Endothelial cell of umbilical vein (primary cell): ENCODE results near the gene PCSK6. TPM values are rescaled to one million over a fixed set of nuclear protein-coding genes. Genes with fewer than 3 reads are reported as not detected.

Experiments
- BruUV-seq: library from RNA; stranded (reverse); fragments of 400-500 nt; replicated peaks from 2 replicates; lab custom pipeline; 2021; lab: Mats Ljungman, UMichigan
- CTCF ChIA-PET: fragments of 300-600, 350-600 bp; sonication (Branson Sonifier 250); formaldehyde crosslinking; loops from one replicate; lab custom pipeline; 2021; ENCODE audit warnings: antibody characterized with exemption, inconsistent platforms; lab: Charles Lee
- POLR2A ChIA-PET: fragments of 300-600, 350-600 bp; sonication (Branson Sonifier 250); formaldehyde crosslinking; loops from one replicate; lab custom pipeline; 2021; ENCODE audit warnings: antibody characterized with exemption, inconsistent platforms; lab: Charles Lee
- DNase-seq: peaks from one replicate; pipeline ENCODE4 v3.0.0-alpha.2; 2011; ENCODE audit warnings: low read depth, low spot score
- FAIRE-seq: peaks from 2 replicates; lab custom pipeline; 2011; peaks lifted over from hg19 to GRCh38; lab: Jason Lieb, UNC
- H2AFZ ChIP-seq: 2 replicates; pipeline ENCODE4 v1.6.0; 2012; ENCODE audit warnings: low read depth, low read length, control low read depth, inconsistent platforms
- H3K27ac ChIP-seq: 2 replicates; pipeline ENCODE4 v1.5.1; 2011; ENCODE audit warnings: low read depth, mild to moderate bottlenecking, control low read depth, low read length, moderate library complexity; ENCODE audit not compliant: insufficient read depth
- H3K27me3 ChIP-seq, 2 experiments: 2 replicates each; pipeline versions ENCODE4 v1.6.0 to v1.6.1; 2011; ENCODE audit warnings: low read length in 2 of 2, mixed read lengths in 1 of 2; ENCODE audit not compliant: control insufficient read depth in 2 of 2, insufficient read depth in 2 of 2
- H3K36me3 ChIP-seq, 2 experiments: 2 replicates in 1 of 2; 3 replicates in 1 of 2; pipeline ENCODE4 v1.5.1; 2011; ENCODE audit warnings: low read length in 2 of 2, mild to moderate bottlenecking in 1 of 2, moderate library complexity in 1 of 2; ENCODE audit not compliant: control insufficient read depth in 2 of 2, insufficient read depth in 2 of 2; ENCODE audit errors: extremely low read depth in 1 of 2
- H3K4me1 ChIP-seq: 3 replicates; pipeline ENCODE4 v1.5.1; 2011; ENCODE audit warnings: mild to moderate bottlenecking, low read length; ENCODE audit not compliant: control insufficient read depth, insufficient read depth; ENCODE audit errors: extremely low read depth
- H3K4me2 ChIP-seq: 2 replicates; pipeline ENCODE4 v1.6.1; 2011; ENCODE audit warnings: low read length, control low read depth, mixed read lengths; ENCODE audit not compliant: insufficient read depth
- H3K4me3 ChIP-seq, 3 experiments: fragments of 200-600 bp in 1 of 3; sonication (generic), shearing (Covaris generic) in 1 of 3; replicated peaks in 1 of 3; 2 replicates each; pipeline ENCODE4 v1.5.1; 2011 to 2016; ENCODE audit warnings: control low read depth in 3 of 3, low read length in 3 of 3, mild to moderate bottlenecking in 2 of 3, inconsistent platforms in 1 of 3, low read depth in 1 of 3, moderate library complexity in 1 of 3; ENCODE audit not compliant: insufficient read depth in 1 of 3
- H3K79me2 ChIP-seq: 2 replicates; pipeline ENCODE4 v1.6.0; 2012; ENCODE audit warnings: low read length, inconsistent platforms; ENCODE audit not compliant: control insufficient read depth, insufficient read depth
- H3K9ac ChIP-seq: replicated peaks from 2 replicates; pipeline ENCODE3; 2011; ENCODE audit warnings: low read length, control low read depth; ENCODE audit not compliant: insufficient read depth; ENCODE audit errors: extremely low read depth
- H3K9me1 ChIP-seq: replicated peaks from 3 replicates; pipeline ENCODE4 v1.6.0; 2011; ENCODE audit warnings: mild to moderate bottlenecking, low read length; ENCODE audit not compliant: control insufficient read depth, insufficient read depth; ENCODE audit errors: extremely low read depth
- H3K9me3 ChIP-seq: replicated peaks from 2 replicates; pipeline ENCODE4 v1.5.1; 2012; ENCODE audit warnings: low read length, inconsistent platforms; ENCODE audit not compliant: control insufficient read depth, insufficient read depth
- H4K20me1 ChIP-seq: replicated peaks from 2 replicates; pipeline ENCODE3; 2011; ENCODE audit warnings: mild to moderate bottlenecking, low read length; ENCODE audit not compliant: control insufficient read depth, insufficient read depth; ENCODE audit errors: extremely low read depth
- EZH2 ChIP-seq: IDR thresholded peaks from 2 replicates; pipeline ENCODE4 v1.6.1; 2012; ENCODE audit warnings: borderline replicate concordance, low read depth, mild to moderate bottlenecking, moderate library complexity, low read length, inconsistent platforms; ENCODE audit not compliant: severe bottlenecking
- FOS ChIP-seq: IDR thresholded peaks from 2 replicates; pipeline ENCODE4 v1.6.1; 2011; ENCODE audit warnings: mild to moderate bottlenecking, low read length, moderate library complexity, borderline replicate concordance; ENCODE audit not compliant: insufficient read depth
- GATA2 ChIP-seq: IDR thresholded peaks from 2 replicates; pipeline ENCODE4 v1.7.0; 2011; ENCODE audit warnings: low read depth, mild to moderate bottlenecking, moderate library complexity, mixed read lengths, low read length; ENCODE audit not compliant: insufficient read length, insufficient read depth
- JUN ChIP-seq: IDR thresholded peaks from 2 replicates; pipeline ENCODE4 v1.6.1; 2011; ENCODE audit warnings: borderline replicate concordance, low read depth; ENCODE audit not compliant: insufficient read length, insufficient read depth
- MAX ChIP-seq: IDR thresholded peaks from 2 replicates; pipeline ENCODE4 v1.6.1; 2011; ENCODE audit not compliant: insufficient read depth, insufficient read length
- MYC ChIP-seq: IDR thresholded peaks from one replicate; pipeline ENCODE4 v1.6.1; 2011; ENCODE audit warnings: mild to moderate bottlenecking, low read depth, low read length
- POLR2A ChIP-seq: IDR thresholded peaks from 2 replicates; pipeline ENCODE4 v1.6.1; 2012; ENCODE audit warnings: low read depth, mild to moderate bottlenecking, control low read depth, low read length
- dilution Hi-C: fragments of 300-500 bp; cut with MboI; formaldehyde crosslinking; loops from one replicate; pipeline ENCODE4 v1.15.0; 2019; ENCODE audit warnings: low sequenced_read_pairs; ENCODE audit not compliant: extremely low pct_ligation_motif_present
- intact Hi-C: fragments of 100-400 bp; cut with micrococcal nuclease; formaldehyde crosslinking; loops from one replicate; pipeline ENCODE4 v1.10.0; 2022
- polyA plus RNA-seq, 4 experiments: library from polyadenylated mRNA; depleted of rRNA in 3 of 4; stranded (reverse) in 3 of 4; unstranded in 1 of 4; fragments of >200 nt; gene quantifications; 2 replicates each; pipeline versions ENCODE4 v1.2.1 to v1.2.3, GENCODE V29; 2011 to 2012; ENCODE audit warnings: missing spikeins in 1 of 4
- total RNA-seq: library from RNA; stranded (reverse); gene quantifications from 2 replicates; pipeline ENCODE4 v1.2.3, GENCODE V29; 2021
- TF ChIP-seq, protein P1 (sequence below), 2 donors: IDR thresholded peaks; 1 replicate in 1 of 2; 2 replicates in 1 of 2; pipeline ENCODE4 v1.5.1; 2011; ENCODE audit warnings: low read length in 2 of 2, mild to moderate bottlenecking in 2 of 2, moderate library complexity in 2 of 2, control low read depth in 1 of 2, inconsistent platforms in 1 of 2, low read depth in 1 of 2; ENCODE audit not compliant: insufficient read depth in 1 of 2; ENCODE audit errors: extremely low read depth in 1 of 2

The PCSK6 gene
- total and polyA plus RNA-seq, 2 donors (not counting 3 experiments of a cell fraction or from before 2014, with no cell fraction given) = 0.18 to 0.69 TPM

GRCh38 chr15:101446518-101447167, 42.9 kb downstream of the PCSK6 start:
- intact Hi-C loops (loop anchor here (1.0 to 5.0 kb wide), 4 partner anchors 41 to 196 kb away; partner anchors contain the start of genes PCSK6 and SNRPA1), dilution Hi-C loops (no loop called here)
- DNase-seq = no peak
- Histone ChIP-seq H3K4me1 (peaks cover 18% of the 10 kb centered on the region), H3K9me1 (no peaks in the 10 kb centered on the region), H2AFZ (peak overlapping the region; percentile 42), H3K36me3 (no peaks in the 10 kb centered on the region), H4K20me1 (no peaks in the 10 kb centered on the region), H3K27ac (peak overlapping the region; percentile 87), H3K79me2 (no peaks in the 10 kb centered on the region), H3K9me3 (no peaks in the 10 kb centered on the region), H3K4me2 (peak overlapping the region; percentile 70), H3K4me3 (no peak overlapping the region), H3K27me3 (peaks cover 0 to 1% of the 10 kb centered on the region in 2 experiments), H3K9ac (peak overlapping the region; percentile 59)
- POLR2A ChIA-PET = no interaction called here
- no peak for FAIRE-seq
- CTCF ChIA-PET = interaction anchor here (0.9 to 1.9 kb wide), 2 partner anchors 55 to 195 kb away, joined by 4 to 14 read pairs; no protein-coding TSS in a partner anchor
- TF ChIP-seq JUN (no peak), MYC (no peak), EZH2 (no peak), POLR2A (no peak), GATA2 (no peak), MAX (no peak), FOS (no peak)
- TF ChIP-seq, protein P1, sequence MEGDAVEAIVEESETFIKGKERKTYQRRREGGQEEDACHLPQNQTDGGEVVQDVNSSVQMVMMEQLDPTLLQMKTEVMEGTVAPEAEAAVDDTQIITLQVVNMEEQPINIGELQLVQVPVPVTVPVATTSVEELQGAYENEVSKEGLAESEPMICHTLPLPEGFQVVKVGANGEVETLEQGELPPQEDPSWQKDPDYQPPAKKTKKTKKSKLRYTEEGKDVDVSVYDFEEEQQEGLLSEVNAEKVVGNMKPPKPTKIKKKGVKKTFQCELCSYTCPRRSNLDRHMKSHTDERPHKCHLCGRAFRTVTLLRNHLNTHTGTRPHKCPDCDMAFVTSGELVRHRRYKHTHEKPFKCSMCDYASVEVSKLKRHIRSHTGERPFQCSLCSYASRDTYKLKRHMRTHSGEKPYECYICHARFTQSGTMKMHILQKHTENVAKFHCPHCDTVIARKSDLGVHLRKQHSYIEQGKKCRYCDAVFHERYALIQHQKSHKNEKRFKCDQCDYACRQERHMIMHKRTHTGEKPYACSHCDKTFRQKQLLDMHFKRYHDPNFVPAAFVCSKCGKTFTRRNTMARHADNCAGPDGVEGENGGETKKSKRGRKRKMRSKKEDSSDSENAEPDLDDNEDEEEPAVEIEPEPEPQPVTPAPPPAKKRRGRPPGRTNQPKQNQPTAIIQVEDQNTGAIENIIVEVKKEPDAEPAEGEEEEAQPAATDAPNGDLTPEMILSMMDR (IDR thresholded peaks at IDR 0.05; ENCODE audit: extremely low read depth in 1 of 2, insufficient read depth in 1 of 2, low read depth in 1 of 2, low read length in 2 of 2) = no peak
- TSS peak; percentile 93 for BruUV-seq
